ENCODE measurements around the gene BRCA1. TPM values are rescaled to one million over a fixed set of nuclear protein-coding genes. Genes with fewer than 3 reads are reported as not detected.

BRCA1 gene
- total RNA-seq = 9.7 TPM

DNA sequence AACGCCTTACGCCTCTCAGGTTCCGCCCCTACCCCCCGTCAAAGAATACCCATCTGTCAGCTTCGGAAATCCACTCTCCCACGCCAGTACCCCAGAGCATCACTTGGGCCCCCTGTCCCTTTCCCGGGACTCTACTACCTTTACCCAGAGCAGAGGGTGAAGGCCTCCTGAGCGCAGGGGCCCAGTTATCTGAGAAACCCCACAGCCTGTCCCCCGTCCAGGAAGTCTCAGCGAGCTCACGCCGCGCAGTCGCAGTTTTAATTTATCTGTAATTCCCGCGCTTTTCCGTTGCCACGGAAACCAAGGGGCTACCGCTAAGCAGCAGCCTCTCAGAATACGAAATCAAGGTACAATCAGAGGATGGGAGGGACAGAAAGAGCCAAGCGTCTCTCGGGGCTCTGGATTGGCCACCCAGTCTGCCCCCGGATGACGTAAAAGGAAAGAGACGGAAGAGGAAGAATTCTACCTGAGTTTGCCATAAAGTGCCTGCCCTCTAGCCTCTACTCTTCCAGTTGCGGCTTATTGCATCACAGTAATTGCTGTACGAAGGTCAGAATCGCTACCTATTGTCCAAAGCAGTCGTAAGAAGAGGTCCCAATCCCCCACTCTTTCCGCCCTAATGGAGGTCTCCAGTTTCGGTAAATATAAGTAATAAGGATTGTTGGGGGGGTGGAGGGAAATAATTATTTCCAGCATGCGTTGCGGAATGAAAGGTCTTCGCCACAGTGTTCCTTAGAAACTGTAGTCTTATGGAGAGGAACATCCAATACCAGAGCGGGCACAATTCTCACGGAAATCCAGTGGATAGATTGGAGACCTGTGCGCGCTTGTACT, at the start of gene BRCA1:
BRCA1 (minus strand) TSS at position 232 of the 834 bp plus-strand sequence. CDS start 1,268 bp downstream, outside the sequence.

DNA sequence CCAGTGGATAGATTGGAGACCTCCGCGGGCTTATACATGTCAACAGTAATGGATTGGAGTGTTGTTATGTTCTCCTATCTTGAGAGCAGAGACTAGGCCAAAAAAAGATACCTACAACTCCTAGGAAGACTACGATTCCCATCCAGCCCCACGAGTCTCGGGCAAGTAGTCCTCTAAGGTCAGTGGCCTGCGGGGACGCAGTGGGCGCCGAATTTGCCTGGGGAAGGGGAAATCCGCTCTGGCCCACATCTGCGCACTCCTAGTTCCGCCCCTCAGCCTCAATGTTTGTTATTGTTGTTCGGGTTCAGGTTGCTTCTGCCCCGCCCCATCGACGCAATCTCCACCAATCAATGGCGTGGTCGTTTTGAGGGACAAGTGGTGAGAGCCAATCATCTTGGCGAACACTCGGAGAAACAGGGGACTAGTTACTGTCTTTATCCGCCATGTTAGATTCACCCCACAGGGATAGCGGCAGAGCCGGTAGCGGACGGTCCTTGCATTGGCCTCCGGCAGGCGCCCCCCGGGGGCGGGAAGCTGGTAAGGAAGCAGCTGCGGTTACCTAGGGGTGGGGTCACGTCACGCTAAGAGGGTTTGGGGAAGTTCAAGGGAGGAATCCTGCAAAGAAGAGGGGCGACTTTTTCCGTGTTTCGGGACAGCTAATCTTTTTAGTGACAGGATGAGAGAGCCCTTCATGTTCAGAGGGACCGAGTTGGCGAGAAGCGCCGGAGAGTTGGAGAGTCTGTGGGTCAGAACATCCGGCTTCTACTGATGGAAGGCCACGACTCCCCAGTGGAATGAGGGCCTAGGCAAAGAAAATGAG, 45.8 kb upstream of the BRCA1 start, which contains the start of gene NBR1:
NBR1 (plus strand) TSS at position 449 of the 820 bp plus-strand sequence. CDS start 4,586 bp downstream, outside the sequence.

DNA sequence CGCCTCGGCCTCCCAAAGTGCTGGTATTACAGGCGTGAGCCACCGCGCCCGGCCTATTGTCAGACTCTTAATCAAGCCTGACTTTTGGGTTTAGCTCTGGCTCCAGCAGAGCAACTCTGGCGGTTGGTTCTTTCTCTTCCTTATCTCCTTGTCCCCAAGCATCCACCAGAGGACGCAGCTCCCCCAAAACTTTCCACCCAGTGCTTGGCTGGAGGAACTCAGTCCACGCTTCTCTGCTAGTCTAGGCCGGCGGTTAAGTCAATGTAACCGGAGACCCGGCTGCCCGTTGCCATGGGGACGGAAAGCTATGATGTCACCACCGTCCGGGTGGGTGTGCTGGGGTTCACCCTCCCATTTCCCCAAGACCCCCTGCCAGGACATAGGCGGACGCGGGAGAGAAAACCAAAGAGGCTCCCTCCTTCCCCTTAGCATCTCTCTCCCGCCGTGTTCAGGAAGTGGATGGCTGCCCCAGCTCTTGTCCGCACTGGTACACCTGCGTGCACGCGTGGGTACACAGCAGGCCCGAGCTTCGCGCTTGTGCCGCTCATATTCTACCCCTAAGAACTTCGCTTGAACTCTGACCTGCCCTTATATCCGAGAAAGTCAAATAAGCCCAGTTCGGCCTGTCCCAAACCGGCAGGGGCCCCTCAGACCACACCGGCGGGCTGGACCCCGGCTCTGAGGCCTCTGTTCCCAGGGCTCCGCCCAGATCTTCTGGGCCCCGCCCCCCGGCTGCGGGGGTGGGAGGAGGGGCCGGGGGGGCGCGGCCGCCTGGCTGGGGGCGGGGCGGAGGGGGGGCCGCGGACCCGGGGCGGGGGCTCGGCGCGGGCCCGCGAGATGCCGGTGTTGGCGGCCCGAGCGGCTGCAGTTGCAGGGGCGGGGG, 100.5 kb downstream of the BRCA1 start, which contains the start of gene RND2:
RND2 (plus strand) TSS at position 825 of the 883 bp plus-strand sequence. CDS start 117 bp downstream, outside the sequence.

DNA sequence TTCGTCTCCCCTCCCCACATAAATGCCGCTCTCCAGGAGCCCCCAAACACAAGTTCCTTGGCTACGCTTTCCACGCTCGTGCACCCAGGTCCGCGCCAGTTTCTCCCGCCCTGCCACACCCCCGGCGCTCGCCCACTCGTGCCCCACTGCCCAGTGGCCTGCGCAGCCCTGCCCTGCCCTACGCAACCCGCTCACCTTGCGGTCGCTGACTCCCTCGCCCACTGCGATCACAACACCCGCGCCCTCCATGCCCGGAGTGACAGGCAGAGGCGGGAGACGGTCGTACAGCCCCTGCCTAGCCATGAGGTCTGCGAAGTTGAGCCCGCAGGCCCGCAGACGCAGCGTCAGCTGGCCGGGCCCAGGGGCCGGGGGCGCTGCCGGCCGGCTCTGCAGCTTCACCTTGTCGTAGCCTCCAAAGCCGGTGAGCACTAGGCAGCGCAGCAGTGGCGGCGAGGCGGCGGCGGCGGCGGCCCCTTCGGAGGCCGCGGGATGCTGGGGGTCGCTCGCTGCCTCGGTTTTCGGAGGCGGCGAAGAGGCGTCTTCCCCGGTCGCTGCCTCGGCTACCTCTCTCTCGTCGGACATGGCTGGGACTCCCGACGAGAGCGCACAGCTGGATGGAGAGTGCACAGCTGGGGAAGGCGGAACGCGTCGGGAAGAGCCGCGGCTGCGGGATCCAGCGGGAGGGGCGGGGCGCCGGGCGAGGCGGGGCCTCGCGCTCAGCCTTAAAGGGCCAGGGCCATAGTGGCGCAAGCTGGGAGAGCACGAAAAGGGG, 103.2 kb downstream of the BRCA1 start, which contains the start of gene VAT1:
VAT1 (minus strand) TSS at position 645 of the 772 bp plus-strand sequence; CDS start at position 582, 63 bp downstream.

DNA sequence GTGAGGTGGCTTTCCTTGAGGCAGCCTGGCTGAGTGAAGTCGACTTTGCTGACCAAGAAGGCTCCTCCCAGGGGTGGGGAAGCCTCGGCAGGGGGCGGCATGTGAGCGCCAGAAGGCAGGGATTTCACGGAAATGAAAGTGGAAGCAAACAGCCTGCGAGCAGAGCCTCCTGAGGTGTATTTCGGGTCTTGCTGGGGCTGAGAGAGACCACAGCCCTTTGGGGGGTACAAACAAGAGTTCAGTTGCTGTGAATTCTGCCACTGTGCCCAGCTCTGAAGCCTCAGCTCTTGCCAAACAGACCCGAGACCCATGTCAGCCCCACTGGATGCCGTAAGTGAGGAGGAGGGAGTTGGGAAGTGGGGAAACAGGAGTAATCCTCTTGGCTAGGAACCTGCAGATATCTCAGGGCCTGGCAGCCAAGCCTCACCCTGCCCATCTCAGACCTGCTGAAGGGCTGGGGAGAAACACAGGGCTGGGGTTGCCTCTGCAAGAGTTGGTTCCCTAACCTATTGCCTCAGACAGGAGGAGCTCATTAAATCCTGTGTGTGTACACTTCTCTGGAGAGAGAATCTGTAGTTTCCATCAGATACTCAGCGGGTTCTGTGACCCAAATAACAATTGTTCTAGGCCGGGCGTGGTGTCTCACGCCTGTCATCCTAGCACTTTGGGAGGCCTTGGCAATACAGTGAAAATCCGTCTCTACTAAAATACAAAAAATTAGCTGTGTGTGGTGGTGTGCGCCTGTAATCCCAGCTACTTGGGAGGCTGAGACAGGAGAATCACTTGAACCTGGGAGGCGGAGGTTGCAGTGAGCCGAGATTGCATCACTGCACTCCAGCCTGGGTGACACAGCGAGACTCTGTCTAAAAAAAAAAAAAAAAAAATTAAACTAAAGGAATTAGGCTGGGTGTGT, 118.3 kb downstream of the BRCA1 start, which contains the start of gene IFI35:
IFI35 (plus strand) TSS at position 146 of the 913 bp plus-strand sequence; CDS start at position 310, 164 bp downstream.

DNA sequence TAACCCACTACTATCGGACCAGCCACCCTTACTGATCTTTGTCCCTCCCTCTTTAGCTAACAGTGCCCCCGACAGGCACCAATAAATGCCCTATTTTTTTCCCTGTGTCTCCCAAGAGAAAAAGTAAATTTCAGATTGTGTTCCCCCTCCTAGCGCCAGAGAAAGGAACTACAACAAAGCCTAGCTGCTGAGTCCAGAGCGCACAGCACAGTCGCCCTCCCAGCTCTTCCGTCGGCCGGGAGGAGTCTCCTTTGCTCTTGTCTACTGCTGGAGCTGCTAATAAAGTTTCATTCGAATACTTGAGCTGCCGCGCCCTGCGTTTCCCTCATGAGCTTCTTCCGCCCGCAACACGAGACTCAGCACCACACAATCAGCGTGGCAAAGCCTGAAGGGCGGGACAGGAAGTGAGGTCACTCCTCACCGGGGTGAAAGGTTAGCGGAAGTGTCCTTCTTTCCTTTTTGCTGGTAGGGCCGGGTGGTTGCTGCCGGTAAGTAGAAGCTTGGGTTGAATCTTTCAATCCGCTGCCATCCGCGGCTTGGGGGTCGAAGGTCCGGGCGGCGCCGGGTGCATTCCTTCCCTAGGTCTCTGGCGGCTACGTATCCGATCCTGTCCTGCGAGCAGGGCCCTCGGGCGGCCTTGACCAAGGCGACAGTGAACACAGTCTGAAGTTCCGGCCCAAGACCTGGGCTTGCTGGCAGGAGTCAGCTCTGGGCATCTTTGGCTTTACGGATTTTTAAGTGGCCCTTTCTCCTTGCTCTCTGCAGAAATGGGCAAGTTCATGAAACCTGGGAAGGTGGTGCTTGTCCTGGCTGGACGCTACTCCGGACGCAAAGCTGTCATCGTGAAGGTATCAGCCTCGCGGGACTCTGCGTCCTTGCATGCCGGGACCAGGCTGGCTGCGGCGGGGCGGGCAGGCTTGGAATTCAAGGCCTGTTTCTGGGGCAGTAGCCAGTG, 126.9 kb downstream of the BRCA1 start, which contains the start of gene RPL27:
RPL27 (plus strand) TSS at position 436 of the 955 bp plus-strand sequence; CDS start at position 768, 332 bp downstream.

Small RNA genes lying within 50 kb of the gene (small RNA-seq; reads per million reads assigned to genes)
- gene AC060780.2 (ENCODE audit: low replicate concordance) (not detected), gene AC060780.3 (ENCODE audit: low replicate concordance) (not detected), gene AC135721.1 (ENCODE audit: low replicate concordance) (not detected)

Other genes with a start within 250 kb of the BRCA1 start
- gene G6PC1, start 224.6 kb downstream of the BRCA1 start, total RNA-seq = not detected
- 34.1 TPM for gene AARSD1, start 160.9 kb downstream of the BRCA1 start, total RNA-seq
- 2.5 TPM for gene PTGES3L, start 145.3 kb downstream of the BRCA1 start, total RNA-seq
- gene RUNDC1, start 144.8 kb downstream of the BRCA1 start, total RNA-seq = 16.9 TPM
- gene RPL27, start 126.9 kb downstream of the BRCA1 start, total RNA-seq = 1,347 TPM
- gene IFI35, start 118.6 kb downstream of the BRCA1 start, total RNA-seq = 2.5 TPM
- 77.3 TPM for gene VAT1, start 103.0 kb downstream of the BRCA1 start, total RNA-seq
- gene RND2, start 100.1 kb downstream of the BRCA1 start, total RNA-seq = 3.4 TPM
- 62.3 TPM for gene NBR1, start 45.9 kb upstream of the BRCA1 start, total RNA-seq
- gene TMEM106A, start 86.5 kb upstream of the BRCA1 start, total RNA-seq = 1.3 TPM
- not detected for gene CCDC200, start 103.3 kb upstream of the BRCA1 start, total RNA-seq
- gene RNU2-1, start 108.6 kb upstream of the BRCA1 start, total RNA-seq = not detected